Astrocyte (in vitro differentiated cells and primary cell): ENCODE data around the gene INPP5A. TPM values are rescaled to one million over a fixed set of nuclear protein-coding genes. Genes with fewer than 3 reads are reported as not detected.

Experiments
- DNase-seq: peaks from one replicate; pipeline ENCODE4 v3.0.0-alpha.2; 2010; ENCODE audit warnings: low read depth
- FAIRE-seq: peaks from 2 replicates; lab custom pipeline; 2011; peaks lifted over from hg19 to GRCh38; lab: Jason Lieb, UNC
- H2AFZ ChIP-seq: 2 replicates; pipeline ENCODE4 v1.6.0; 2012; ENCODE audit warnings: low read depth, low read length, inconsistent platforms
- H3K27ac ChIP-seq: 2 replicates; pipeline ENCODE4 v1.5.1; 2011; ENCODE audit warnings: low read depth, low read length, inconsistent platforms
- H3K27me3 ChIP-seq: 2 replicates; pipeline ENCODE4 v1.6.0; 2011; ENCODE audit warnings: low read length, inconsistent platforms; ENCODE audit not compliant: insufficient read depth
- H3K36me3 ChIP-seq: 2 replicates; pipeline ENCODE4 v1.5.1; 2011; ENCODE audit warnings: low read length, inconsistent platforms; ENCODE audit not compliant: insufficient read depth
- H3K4me1 ChIP-seq: 2 replicates; pipeline ENCODE4 v1.5.1; 2011; ENCODE audit warnings: low read length, inconsistent platforms; ENCODE audit not compliant: insufficient read depth
- H3K4me2 ChIP-seq: 2 replicates; pipeline ENCODE4 v1.6.0; 2012; ENCODE audit warnings: low read length, inconsistent platforms
- H3K4me3 ChIP-seq: 2 replicates; pipeline ENCODE4 v1.5.1; 2011; ENCODE audit warnings: low read depth, mild to moderate bottlenecking, low read length, inconsistent platforms; ENCODE audit not compliant: insufficient read depth
- H3K79me2 ChIP-seq: 2 replicates; pipeline ENCODE4 v1.6.0; 2012; ENCODE audit warnings: mild to moderate bottlenecking, low read length, inconsistent platforms; ENCODE audit not compliant: insufficient read depth
- H3K9ac ChIP-seq: 2 replicates; pipeline ENCODE4 v1.6.0; 2012; ENCODE audit warnings: mild to moderate bottlenecking, low read length, inconsistent platforms
- H3K9me3 ChIP-seq: 2 replicates; pipeline ENCODE4 v1.5.1; 2012; ENCODE audit warnings: low read depth, mild to moderate bottlenecking, low read length, inconsistent platforms; ENCODE audit not compliant: insufficient read depth
- H4K20me1 ChIP-seq: 2 replicates; pipeline ENCODE4 v1.6.0; 2012; ENCODE audit warnings: low read length, inconsistent platforms; ENCODE audit not compliant: insufficient read depth
- H3K27ac Mint-ChIP-seq: one replicate; pipeline ENCODE4 v1.8.0; 2021; ENCODE audit warnings: mild to moderate bottlenecking, mixed read lengths; ENCODE audit not compliant: unreplicated experiment
- H3K27me3 Mint-ChIP-seq: one replicate; pipeline ENCODE4 v1.8.0; 2021; ENCODE audit warnings: low read depth, mixed read lengths; ENCODE audit not compliant: unreplicated experiment
- H3K36me3 Mint-ChIP-seq: one replicate; pipeline ENCODE4 v1.8.0; 2021; ENCODE audit warnings: low read depth, mixed read lengths; ENCODE audit not compliant: unreplicated experiment
- H3K4me1 Mint-ChIP-seq: one replicate; pipeline ENCODE4 v1.8.0; 2021; ENCODE audit warnings: low read depth, mixed read lengths; ENCODE audit not compliant: unreplicated experiment
- H3K4me3 Mint-ChIP-seq: one replicate; pipeline ENCODE4 v1.8.0; 2021; ENCODE audit warnings: mild to moderate bottlenecking, moderate library complexity, mixed read lengths; ENCODE audit not compliant: unreplicated experiment
- H3K9me3 Mint-ChIP-seq: one replicate; pipeline ENCODE4 v1.8.0; 2021; ENCODE audit warnings: mild to moderate bottlenecking, mixed read lengths; ENCODE audit not compliant: unreplicated experiment
- CTCF ChIP-seq: IDR thresholded peaks from 2 replicates; pipeline ENCODE4 v1.5.1; 2011; ENCODE audit warnings: low read depth, mild to moderate bottlenecking, inconsistent platforms, low read length, moderate library complexity; ENCODE audit not compliant: insufficient read depth
- EZH2 ChIP-seq: IDR thresholded peaks from 2 replicates; pipeline ENCODE4 v1.6.1; 2012; ENCODE audit warnings: mild to moderate bottlenecking, low read length, inconsistent platforms; ENCODE audit not compliant: insufficient read depth
- total RNA-seq: library from RNA; stranded (reverse); gene quantifications from 2 replicates; pipeline ENCODE4 v1.2.1, GENCODE V29; 2021

Gene INPP5A
- total RNA-seq, 1 donor from 2014 or later, result 39.1 TPM

- TF ChIP-seq EZH2 (no peak), CTCF (no peak)
- H3K36me3 Mint-ChIP-seq, result no peaks in the 10 kb centered on the region
- H3K4me1 ChIP-seq, result no peaks in the 10 kb centered on the region
- no peak overlapping the region for H3K4me2 ChIP-seq
- no peaks in the 10 kb centered on the region for H4K20me1 ChIP-seq
- no peaks in the 10 kb centered on the region for H3K9me3 Mint-ChIP-seq
- H3K79me2 ChIP-seq, result no peaks in the 10 kb centered on the region
- H3K27me3 ChIP-seq, result peaks cover 23% of the 10 kb centered on the region
- no peak overlapping the region for H3K27ac Mint-ChIP-seq
- FAIRE-seq (no peak), DNase-seq (no peak)
- peaks cover 29% of the 10 kb centered on the region for H3K27me3 Mint-ChIP-seq
- no peak overlapping the region for H3K9ac ChIP-seq
- H3K27ac ChIP-seq, result no peak overlapping the region
- H3K36me3 ChIP-seq, result no peaks in the 10 kb centered on the region
- no peaks in the 10 kb centered on the region for H3K4me1 Mint-ChIP-seq
- H3K4me3 ChIP-seq, result no peak overlapping the region
- H3K9me3 ChIP-seq, result no peaks in the 10 kb centered on the region
- no peak overlapping the region for H3K4me3 Mint-ChIP-seq
- no peak overlapping the region for H2AFZ ChIP-seq
Measured at GRCh38 chr10:132792796-132793195, 255.2 kb downstream of the INPP5A start.

- Histone ChIP-seq H2AFZ (no peak overlapping the region), H3K4me3 (no peak overlapping the region), H3K36me3 (no peaks in the 10 kb centered on the region), H4K20me1 (no peaks in the 10 kb centered on the region), H3K27ac (no peak overlapping the region), H3K9ac (no peak overlapping the region), H3K4me2 (no peak overlapping the region), H3K27me3 (peaks cover 21% of the 10 kb centered on the region), H3K79me2 (no peaks in the 10 kb centered on the region), H3K9me3 (no peaks in the 10 kb centered on the region), H3K4me1 (no peaks in the 10 kb centered on the region)
- Mint-ChIP-seq H3K4me3 (no peak overlapping the region), H3K36me3 (no peaks in the 10 kb centered on the region), H3K27ac (no peak overlapping the region), H3K9me3 (no peaks in the 10 kb centered on the region), H3K4me1 (no peaks in the 10 kb centered on the region), H3K27me3 (peaks cover 29% of the 10 kb centered on the region)
- DNase-seq (no peak), FAIRE-seq (no peak)
- TF ChIP-seq EZH2 (no peak), CTCF (no peak)
Measured at GRCh38 chr10:132793213-132793612, 255.6 kb downstream of the INPP5A start.

GRCh38 chr10:132793871-132794849 is 256.6 kb downstream of the INPP5A start:
- H3K9me3 ChIP-seq, result no peaks in the 10 kb centered on the region
- peaks cover 13% of the 10 kb centered on the region for H3K27me3 ChIP-seq
- H2AFZ ChIP-seq, result no peak overlapping the region
- no peak overlapping the region for H3K9ac ChIP-seq
- H3K4me1 Mint-ChIP-seq, result no peaks in the 10 kb centered on the region
- H3K36me3 Mint-ChIP-seq, result no peaks in the 10 kb centered on the region
- H3K4me2 ChIP-seq, result no peak overlapping the region
- H3K27me3 Mint-ChIP-seq, result peaks cover 30% of the 10 kb centered on the region
- DNase-seq, result no peak
- H3K4me3 Mint-ChIP-seq, result no peak overlapping the region
- TF ChIP-seq CTCF (no peak), EZH2 (no peak)
- no peaks in the 10 kb centered on the region for H3K36me3 ChIP-seq
- H3K4me1 ChIP-seq, result no peaks in the 10 kb centered on the region
- no peaks in the 10 kb centered on the region for H4K20me1 ChIP-seq
- no peaks in the 10 kb centered on the region for H3K79me2 ChIP-seq
- H3K4me3 ChIP-seq, result no peak overlapping the region
- no peak overlapping the region for H3K27ac ChIP-seq
- H3K27ac Mint-ChIP-seq, result no peak overlapping the region
- FAIRE-seq, result no peak
- no peaks in the 10 kb centered on the region for H3K9me3 Mint-ChIP-seq
